GM12891 (cell line): ENCODE measurements around the gene GABRP.

Experiments used
- DNase-seq: peaks from one replicate; pipeline ENCODE4 v3.0.0; 2011; ENCODE audit warnings: low spot score; ENCODE audit not compliant: insufficient read length
- FAIRE-seq: peaks from 2 replicates; lab custom pipeline; 2011; peaks lifted over from hg19 to GRCh38; lab: Jason Lieb, UNC
- PAX5 ChIP-seq: IDR thresholded peaks from 2 replicates; pipeline ENCODE4 v1.6.1; 2011; ENCODE audit warnings: low read length, moderate library complexity, mild to moderate bottlenecking; ENCODE audit not compliant: insufficient read depth, severe bottlenecking
- POLR2A ChIP-seq: IDR thresholded peaks from 2 replicates; pipeline ENCODE4 v1.6.1; 2011; ENCODE audit warnings: low read depth, low read length, control low read depth
- POLR2AphosphoS5 ChIP-seq: IDR thresholded peaks from 2 replicates; pipeline ENCODE4 v1.6.1; 2011; ENCODE audit warnings: low read depth, low read length, control low read depth
- POU2F2 ChIP-seq: IDR thresholded peaks from 2 replicates; pipeline ENCODE4 v1.6.1; 2011; ENCODE audit warnings: low read depth, mild to moderate bottlenecking, control low read depth, low read length, moderate library complexity
- SPI1 ChIP-seq: IDR thresholded peaks from 2 replicates; pipeline ENCODE4 v1.6.1; 2011; ENCODE audit warnings: low read depth, low read length, control low read depth
- TAF1 ChIP-seq: IDR thresholded peaks from 2 replicates; pipeline ENCODE4 v1.6.1; 2011; ENCODE audit warnings: low read depth, low read length, control low read depth

The GABRP gene

GRCh38 chr5:170769246-170769645 lies 14.3 kb upstream of the GABRP start:
- DNase-seq (no peak), FAIRE-seq (no peak)
- TF ChIP-seq PAX5 (no peak), SPI1 (no peak), POLR2AphosphoS5 (no peak), POU2F2 (no peak), TAF1 (no peak), POLR2A (no peak)

- no peak for DNase-seq
- FAIRE-seq, result no peak
- TF ChIP-seq TAF1 (no peak), POU2F2 (no peak), SPI1 (no peak), POLR2AphosphoS5 (no peak), POLR2A (no peak), PAX5 (no peak)
Measured at GRCh38 chr5:170769898-170770416, 13.6 kb upstream of the GABRP start.

GRCh38 chr5:170771496-170771895 lies 12.0 kb upstream of the GABRP start:
- no peak for TF ChIP-seq PAX5
- no peak for TF ChIP-seq TAF1
- no peak for TF ChIP-seq POU2F2
- no peak for TF ChIP-seq POLR2AphosphoS5
- TF ChIP-seq POLR2A, result no peak
- TF ChIP-seq SPI1, result no peak
- DNase-seq (no peak), FAIRE-seq (no peak)

- FAIRE-seq (no peak), DNase-seq (no peak)
- no peak for TF ChIP-seq SPI1
- no peak for TF ChIP-seq POU2F2
- no peak for TF ChIP-seq PAX5
- TF ChIP-seq TAF1, result no peak
- TF ChIP-seq POLR2AphosphoS5, result no peak
- no peak for TF ChIP-seq POLR2A
Measured at GRCh38 chr5:170773024-170773985, 10.2 kb upstream of the GABRP start.

GRCh38 chr5:170774831-170775230 lies 8.7 kb upstream of the GABRP start:
- FAIRE-seq (no peak), DNase-seq (no peak)
- TF ChIP-seq TAF1 (no peak), POLR2A (no peak), POLR2AphosphoS5 (no peak), SPI1 (no peak), PAX5 (no peak), POU2F2 (no peak)

GRCh38 chr5:170781946-170782345 lies 1.6 kb upstream of the GABRP start:
- FAIRE-seq (no peak), DNase-seq (no peak)
- TF ChIP-seq PAX5, result no peak
- TF ChIP-seq TAF1, result no peak
- TF ChIP-seq POLR2A, result no peak
- no peak for TF ChIP-seq POLR2AphosphoS5
- no peak for TF ChIP-seq SPI1
- no peak for TF ChIP-seq POU2F2

- DNase-seq (no peak), FAIRE-seq (no peak)
- TF ChIP-seq TAF1, result no peak
- no peak for TF ChIP-seq PAX5
- no peak for TF ChIP-seq SPI1
- no peak for TF ChIP-seq POU2F2
- no peak for TF ChIP-seq POLR2AphosphoS5
- no peak for TF ChIP-seq POLR2A
Measured at GRCh38 chr5:170782438-170782837, 1.1 kb upstream of the GABRP start.

GRCh38 chr5:170785416-170785815 lies 1.9 kb downstream of the GABRP start:
- no peak for FAIRE-seq
- TF ChIP-seq POLR2A (no peak), SPI1 (no peak), POLR2AphosphoS5 (no peak), TAF1 (no peak), POU2F2 (no peak), PAX5 (no peak)

GRCh38 chr5:170787216-170787615 lies 3.7 kb downstream of the GABRP start:
- FAIRE-seq (no peak), DNase-seq (no peak)
- TF ChIP-seq POLR2AphosphoS5, result no peak
- TF ChIP-seq POU2F2, result no peak
- no peak for TF ChIP-seq SPI1
- TF ChIP-seq POLR2A, result no peak
- no peak for TF ChIP-seq TAF1
- no peak for TF ChIP-seq PAX5

More at GRCh38 chr5:170785416-170785815, 1.9 kb downstream of the GABRP start:
- DNase-seq, result no peak
